ENCODE results near the gene UTP15.

DNA sequence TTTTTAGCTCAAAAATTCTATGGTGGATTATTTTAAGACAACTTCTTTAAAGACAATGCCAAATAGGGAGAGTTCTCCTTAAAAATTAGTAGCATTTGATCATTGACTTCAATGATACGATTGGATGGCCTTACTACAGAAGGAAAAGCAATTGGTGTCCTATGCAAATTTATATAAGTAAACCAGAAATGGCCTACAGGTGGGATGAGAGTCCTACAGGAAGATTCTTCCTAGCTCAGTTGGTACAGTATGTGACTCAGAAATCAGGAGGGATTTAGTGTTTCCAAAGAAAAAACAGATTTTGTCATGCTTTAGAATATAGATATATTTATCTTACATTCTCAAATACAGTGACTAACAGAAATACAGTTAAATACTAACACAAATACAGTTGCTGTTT, 6.6 kb upstream of the UTP15 start:
- TF ChIP-seq, protein P1, sequence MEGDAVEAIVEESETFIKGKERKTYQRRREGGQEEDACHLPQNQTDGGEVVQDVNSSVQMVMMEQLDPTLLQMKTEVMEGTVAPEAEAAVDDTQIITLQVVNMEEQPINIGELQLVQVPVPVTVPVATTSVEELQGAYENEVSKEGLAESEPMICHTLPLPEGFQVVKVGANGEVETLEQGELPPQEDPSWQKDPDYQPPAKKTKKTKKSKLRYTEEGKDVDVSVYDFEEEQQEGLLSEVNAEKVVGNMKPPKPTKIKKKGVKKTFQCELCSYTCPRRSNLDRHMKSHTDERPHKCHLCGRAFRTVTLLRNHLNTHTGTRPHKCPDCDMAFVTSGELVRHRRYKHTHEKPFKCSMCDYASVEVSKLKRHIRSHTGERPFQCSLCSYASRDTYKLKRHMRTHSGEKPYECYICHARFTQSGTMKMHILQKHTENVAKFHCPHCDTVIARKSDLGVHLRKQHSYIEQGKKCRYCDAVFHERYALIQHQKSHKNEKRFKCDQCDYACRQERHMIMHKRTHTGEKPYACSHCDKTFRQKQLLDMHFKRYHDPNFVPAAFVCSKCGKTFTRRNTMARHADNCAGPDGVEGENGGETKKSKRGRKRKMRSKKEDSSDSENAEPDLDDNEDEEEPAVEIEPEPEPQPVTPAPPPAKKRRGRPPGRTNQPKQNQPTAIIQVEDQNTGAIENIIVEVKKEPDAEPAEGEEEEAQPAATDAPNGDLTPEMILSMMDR (IDR thresholded peaks at IDR 0.05) = no peak
- TF ChIP-seq POLR2A (IDR thresholded peaks at IDR 0.05) (no peak), EP300 (IDR thresholded peaks at IDR 0.05) (no peak), POLR2AphosphoS5 (IDR thresholded peaks at IDR 0.05) (no peak)

All from gastroesophageal sphincter (tissue), 3 donors.